Body of pancreas (tissue), 4 donors: ENCODE data around the gene DCAF11.

Experiments used
- CTCF ChIP-seq, 7 experiments: fragments of 450-650 bp in 4 of 7; fragments of 200-600 bp in 3 of 7; sonication (generic) in 3 of 7; IDR thresholded peaks; one replicate each; pipeline ENCODE4 v1.5.1; 2016 to 2019; ENCODE audit warnings: antibody characterized with exemption in 7 of 7
- POLR2A ChIP-seq, 3 donors: fragments of 450-650 bp; IDR thresholded peaks; one replicate each; pipeline ENCODE4 v1.6.1; 2016; ENCODE audit warnings: antibody characterized with exemption in 3 of 3, mild to moderate bottlenecking in 2 of 3

DNA sequence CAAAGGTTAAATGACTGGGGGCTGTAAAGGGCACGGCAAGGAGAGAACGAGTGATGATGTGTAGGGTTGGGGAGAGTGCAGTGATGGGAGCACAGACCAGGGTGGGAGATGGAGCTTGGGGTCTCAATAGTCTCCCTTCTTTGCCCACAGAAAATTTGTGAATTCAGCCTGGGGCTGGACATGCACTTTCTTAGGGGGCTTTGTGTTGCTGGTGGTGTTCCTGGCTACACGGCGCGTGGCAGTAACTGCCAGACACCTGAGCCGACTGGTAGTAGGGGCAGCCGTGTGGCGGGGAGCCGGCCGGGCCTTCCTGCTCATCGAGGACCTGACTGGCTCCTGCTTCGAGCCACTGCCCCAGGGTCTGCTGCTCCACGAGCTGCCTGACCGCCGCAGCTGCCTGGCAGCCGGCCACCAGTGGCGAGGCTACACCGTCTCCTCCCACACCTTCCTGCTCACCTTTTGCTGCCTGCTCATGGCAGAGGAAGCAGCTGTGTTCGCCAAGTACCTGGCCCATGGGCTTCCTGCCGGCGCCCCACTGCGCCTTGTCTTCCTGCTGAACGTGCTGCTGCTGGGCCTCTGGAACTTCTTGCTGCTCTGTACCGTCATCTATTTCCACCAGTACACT lies 17.6 kb downstream of the DCAF11 start:
- peak; percentile 53 to 61 (median 58) for TF ChIP-seq POLR2A (IDR thresholded peaks at IDR 0.05)
- no peak for TF ChIP-seq CTCF (IDR thresholded peaks at IDR 0.05)
